ENCODE measurements around the gene MED19.

- TF ChIP-seq POLR2AphosphoS5 (IDR thresholded peaks at IDR 0.05; ENCODE audit: low read depth, low read length) (peak; percentile 75), POLR2A (IDR thresholded peaks at IDR 0.05; ENCODE audit: low read depth, low read length) (peak; percentile 70; the same call in 1 of the 2 replicates)
Observed at GRCh38 chr11:57712256-57713150, 488 bp upstream of the MED19 start, which contains the start of gene TMX2.
